ENCODE data around the gene MAP3K5. TPM values are rescaled to one million over a fixed set of nuclear protein-coding genes. Genes with fewer than 3 reads are reported as not detected.

The MAP3K5 gene
- total RNA-seq, 1 experiment from 2014 or later: 8.1 TPM

DNA sequence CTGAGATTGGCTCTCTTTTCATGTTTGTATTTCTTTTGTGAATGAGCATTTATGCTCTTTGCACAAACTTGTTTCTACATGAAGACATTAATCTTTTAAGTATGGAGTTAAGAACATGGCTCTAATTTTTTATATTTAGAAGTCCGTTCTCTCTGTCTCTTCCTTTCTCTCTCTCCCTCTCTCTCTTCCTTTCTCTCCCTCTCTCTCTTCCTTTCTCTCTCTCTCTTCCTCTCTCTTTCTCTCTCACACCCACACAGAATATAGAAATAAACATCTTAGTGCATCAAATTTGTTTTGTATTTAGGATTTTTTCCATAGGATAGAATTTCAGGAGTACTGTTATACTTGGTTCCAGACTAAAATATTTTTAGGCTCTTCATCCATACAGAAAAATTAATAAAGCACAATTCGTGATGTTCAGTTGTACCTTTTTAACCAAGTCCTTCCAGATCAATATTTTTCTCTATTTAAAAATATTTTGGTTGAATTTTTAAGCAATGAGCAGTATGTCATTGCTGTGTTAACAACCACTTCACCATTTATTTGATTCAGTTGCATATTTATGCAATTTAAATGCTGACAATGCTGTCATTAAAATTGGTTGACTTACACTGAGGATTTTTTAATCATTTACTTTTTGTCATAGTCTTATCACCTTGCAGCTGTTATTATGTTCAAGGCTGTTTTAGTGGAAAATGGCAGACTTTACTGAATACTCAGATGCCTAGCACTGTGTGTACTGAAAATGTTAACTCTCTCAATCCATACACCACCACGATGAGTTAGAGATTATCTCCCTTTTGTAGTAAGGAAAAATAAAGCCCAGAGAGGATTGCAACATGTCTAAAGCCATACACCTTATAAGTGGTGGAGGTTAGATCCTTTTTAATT is 129.7 kb downstream of the MAP3K5 start:
- intact Hi-C loops (cut with micrococcal nuclease; ENCODE audit: unreplicated experiment): no loop called here
- H3K27me3 ChIP-seq (ENCODE audit: control insufficient read depth, insufficient read depth, low read length): no peaks in the 10 kb centered on the region
- in situ Hi-C loops (cut with HindIII; ENCODE audit: low pct_unique_long_range_greater_than_20kb, low sequenced_read_pairs): no loop called here
- DNase-seq (ENCODE audit: low read depth, low spot score): no peak
- BruUV-seq (replicated peaks): no TSS peak
- H3K27ac ChIP-seq (ENCODE audit: low read length): no peak overlapping the region
- H3K36me3 ChIP-seq (ENCODE audit: control insufficient read depth, insufficient read depth, low read length): no peaks in the 10 kb centered on the region
- ATAC-seq: no peak
- H3K4me1 ChIP-seq (ENCODE audit: control insufficient read depth, insufficient read depth, low read length): no peaks in the 10 kb centered on the region
- no peak overlapping the region for H3K4me3 ChIP-seq (ENCODE audit: low read depth in 2 of 2, low read length in 2 of 2)
- POLR2A ChIA-PET: no interaction called here
- TF ChIP-seq, protein P1, sequence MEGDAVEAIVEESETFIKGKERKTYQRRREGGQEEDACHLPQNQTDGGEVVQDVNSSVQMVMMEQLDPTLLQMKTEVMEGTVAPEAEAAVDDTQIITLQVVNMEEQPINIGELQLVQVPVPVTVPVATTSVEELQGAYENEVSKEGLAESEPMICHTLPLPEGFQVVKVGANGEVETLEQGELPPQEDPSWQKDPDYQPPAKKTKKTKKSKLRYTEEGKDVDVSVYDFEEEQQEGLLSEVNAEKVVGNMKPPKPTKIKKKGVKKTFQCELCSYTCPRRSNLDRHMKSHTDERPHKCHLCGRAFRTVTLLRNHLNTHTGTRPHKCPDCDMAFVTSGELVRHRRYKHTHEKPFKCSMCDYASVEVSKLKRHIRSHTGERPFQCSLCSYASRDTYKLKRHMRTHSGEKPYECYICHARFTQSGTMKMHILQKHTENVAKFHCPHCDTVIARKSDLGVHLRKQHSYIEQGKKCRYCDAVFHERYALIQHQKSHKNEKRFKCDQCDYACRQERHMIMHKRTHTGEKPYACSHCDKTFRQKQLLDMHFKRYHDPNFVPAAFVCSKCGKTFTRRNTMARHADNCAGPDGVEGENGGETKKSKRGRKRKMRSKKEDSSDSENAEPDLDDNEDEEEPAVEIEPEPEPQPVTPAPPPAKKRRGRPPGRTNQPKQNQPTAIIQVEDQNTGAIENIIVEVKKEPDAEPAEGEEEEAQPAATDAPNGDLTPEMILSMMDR (IDR thresholded peaks at IDR 0.05): no peak
- H3K9me3 ChIP-seq (ENCODE audit: control insufficient read depth, insufficient read depth, low read depth, low read length): no peaks in the 10 kb centered on the region
- CTCF ChIA-PET: no interaction called here

DNA sequence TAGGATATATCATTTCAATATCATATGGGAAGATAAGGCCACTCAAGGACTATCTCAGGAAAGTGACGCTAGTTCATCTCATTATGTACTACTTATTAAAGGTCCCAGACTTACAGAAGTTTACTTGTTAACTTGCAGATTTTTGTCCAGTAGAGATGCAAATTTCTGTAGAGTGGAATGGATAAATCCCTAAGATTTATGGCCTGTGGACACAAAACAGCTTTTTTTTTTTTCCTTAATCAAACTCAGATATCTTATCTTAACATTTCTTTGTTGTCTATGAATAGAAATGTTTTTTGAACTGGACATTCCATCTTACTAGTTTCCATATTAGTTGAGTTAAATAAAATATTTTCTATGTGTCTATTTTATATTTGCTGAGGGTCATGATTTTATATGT is 131.6 kb downstream of the MAP3K5 start:
- in situ Hi-C loops (cut with HindIII; ENCODE audit: low pct_unique_long_range_greater_than_20kb, low sequenced_read_pairs): no loop called here
- ChIA-PET POLR2A (no interaction called here), CTCF (no interaction called here)
- Histone ChIP-seq H3K36me3 (ENCODE audit: control insufficient read depth, insufficient read depth, low read length) (no peaks in the 10 kb centered on the region), H3K9me3 (ENCODE audit: control insufficient read depth, insufficient read depth, low read depth, low read length) (no peaks in the 10 kb centered on the region), H3K4me3 (ENCODE audit: low read depth in 2 of 2, low read length in 2 of 2) (no peak overlapping the region), H3K4me1 (ENCODE audit: control insufficient read depth, insufficient read depth, low read length) (no peaks in the 10 kb centered on the region), H3K27me3 (ENCODE audit: control insufficient read depth, insufficient read depth, low read length) (no peaks in the 10 kb centered on the region), H3K27ac (ENCODE audit: low read length) (no peak overlapping the region)
- ATAC-seq (no peak), DNase-seq (ENCODE audit: low read depth, low spot score) (no peak)
- TF ChIP-seq POLR2AphosphoS5 (IDR thresholded peaks at IDR 0.05; ENCODE audit: low read depth, low read length): no peak
- TF ChIP-seq, protein P2, sequence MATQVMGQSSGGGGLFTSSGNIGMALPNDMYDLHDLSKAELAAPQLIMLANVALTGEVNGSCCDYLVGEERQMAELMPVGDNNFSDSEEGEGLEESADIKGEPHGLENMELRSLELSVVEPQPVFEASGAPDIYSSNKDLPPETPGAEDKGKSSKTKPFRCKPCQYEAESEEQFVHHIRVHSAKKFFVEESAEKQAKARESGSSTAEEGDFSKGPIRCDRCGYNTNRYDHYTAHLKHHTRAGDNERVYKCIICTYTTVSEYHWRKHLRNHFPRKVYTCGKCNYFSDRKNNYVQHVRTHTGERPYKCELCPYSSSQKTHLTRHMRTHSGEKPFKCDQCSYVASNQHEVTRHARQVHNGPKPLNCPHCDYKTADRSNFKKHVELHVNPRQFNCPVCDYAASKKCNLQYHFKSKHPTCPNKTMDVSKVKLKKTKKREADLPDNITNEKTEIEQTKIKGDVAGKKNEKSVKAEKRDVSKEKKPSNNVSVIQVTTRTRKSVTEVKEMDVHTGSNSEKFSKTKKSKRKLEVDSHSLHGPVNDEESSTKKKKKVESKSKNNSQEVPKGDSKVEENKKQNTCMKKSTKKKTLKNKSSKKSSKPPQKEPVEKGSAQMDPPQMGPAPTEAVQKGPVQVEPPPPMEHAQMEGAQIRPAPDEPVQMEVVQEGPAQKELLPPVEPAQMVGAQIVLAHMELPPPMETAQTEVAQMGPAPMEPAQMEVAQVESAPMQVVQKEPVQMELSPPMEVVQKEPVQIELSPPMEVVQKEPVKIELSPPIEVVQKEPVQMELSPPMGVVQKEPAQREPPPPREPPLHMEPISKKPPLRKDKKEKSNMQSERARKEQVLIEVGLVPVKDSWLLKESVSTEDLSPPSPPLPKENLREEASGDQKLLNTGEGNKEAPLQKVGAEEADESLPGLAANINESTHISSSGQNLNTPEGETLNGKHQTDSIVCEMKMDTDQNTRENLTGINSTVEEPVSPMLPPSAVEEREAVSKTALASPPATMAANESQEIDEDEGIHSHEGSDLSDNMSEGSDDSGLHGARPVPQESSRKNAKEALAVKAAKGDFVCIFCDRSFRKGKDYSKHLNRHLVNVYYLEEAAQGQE (IDR thresholded peaks at IDR 0.05; ENCODE audit: insufficient read depth in 1 of 2, low read depth in 2 of 2, low read length in 1 of 2): no peak
- TF ChIP-seq, protein P1 (IDR thresholded peaks at IDR 0.05): no peak
- no peak for TF ChIP-seq TCF7L2 (IDR thresholded peaks at IDR 0.05; ENCODE audit: low read depth, low read length)
- TF ChIP-seq SIN3A (IDR thresholded peaks at IDR 0.05; ENCODE audit: borderline replicate concordance, insufficient read depth, low read depth, low read length): no peak
- no TSS peak for BruUV-seq (replicated peaks)
- intact Hi-C loops (cut with micrococcal nuclease; ENCODE audit: unreplicated experiment): no loop called here

Measured in Panc1 (cell line).